AG04450 (cell line): ENCODE results near the gene TRIM69. TPM values are rescaled to one million over a fixed set of nuclear protein-coding genes. Genes with fewer than 3 reads are reported as not detected.
"Not testable (repeated sequence)": the region's sequence is repeated elsewhere in the genome, so short reads cannot be mapped to it uniquely, and the experiment has no call there.

Source experiments
- CTCF ChIA-PET: fragments of 300-600, 350-600 bp; formaldehyde crosslinking; extraction: SDS; loops from one replicate; lab custom pipeline; 2022; ENCODE audit warnings: antibody characterized with exemption, inconsistent platforms; lab: Charles Lee
- POLR2A ChIA-PET: fragments of 350-600 bp; formaldehyde crosslinking; extraction: SDS; loops from one replicate; lab custom pipeline; 2021; ENCODE audit warnings: antibody characterized with exemption, inconsistent platforms; lab: Yijun Ruan, JAX
- DNase-seq: peaks from one replicate; pipeline ENCODE4 v3.0.0-alpha.2; 2011; ENCODE audit warnings: low read depth, low spot score
- H3K27ac ChIP-seq: one replicate; pipeline ENCODE4 v1.5.1; 2012; ENCODE audit warnings: low read depth, low read length, control low read depth
- H3K27me3 ChIP-seq: one replicate; pipeline ENCODE4 v1.6.0; 2012; ENCODE audit warnings: low read length; ENCODE audit not compliant: control insufficient read depth, insufficient read depth
- H3K4me3 ChIP-seq: 2 replicates; pipeline ENCODE4 v1.5.1; 2011; ENCODE audit warnings: mild to moderate bottlenecking, low read depth, low read length, control low read depth
- H3K9me3 ChIP-seq: 2 replicates; pipeline ENCODE4 v1.5.1; 2012; ENCODE audit warnings: low read length; ENCODE audit not compliant: control insufficient read depth, insufficient read depth
- polyA plus RNA-seq: library from polyadenylated mRNA; depleted of rRNA; stranded (reverse); fragments of >200 nt; gene quantifications from 2 replicates; pipeline ENCODE4 v1.2.3, GENCODE V29; 2011
- TF ChIP-seq, protein P1 (sequence below): IDR thresholded peaks from 2 replicates; pipeline ENCODE4 v1.5.1; 2011; ENCODE audit warnings: low read depth, low read length, control low read depth, inconsistent platforms

The TRIM69 gene
- polyA plus RNA-seq, 1 experiment = 16.4 TPM

DNA sequence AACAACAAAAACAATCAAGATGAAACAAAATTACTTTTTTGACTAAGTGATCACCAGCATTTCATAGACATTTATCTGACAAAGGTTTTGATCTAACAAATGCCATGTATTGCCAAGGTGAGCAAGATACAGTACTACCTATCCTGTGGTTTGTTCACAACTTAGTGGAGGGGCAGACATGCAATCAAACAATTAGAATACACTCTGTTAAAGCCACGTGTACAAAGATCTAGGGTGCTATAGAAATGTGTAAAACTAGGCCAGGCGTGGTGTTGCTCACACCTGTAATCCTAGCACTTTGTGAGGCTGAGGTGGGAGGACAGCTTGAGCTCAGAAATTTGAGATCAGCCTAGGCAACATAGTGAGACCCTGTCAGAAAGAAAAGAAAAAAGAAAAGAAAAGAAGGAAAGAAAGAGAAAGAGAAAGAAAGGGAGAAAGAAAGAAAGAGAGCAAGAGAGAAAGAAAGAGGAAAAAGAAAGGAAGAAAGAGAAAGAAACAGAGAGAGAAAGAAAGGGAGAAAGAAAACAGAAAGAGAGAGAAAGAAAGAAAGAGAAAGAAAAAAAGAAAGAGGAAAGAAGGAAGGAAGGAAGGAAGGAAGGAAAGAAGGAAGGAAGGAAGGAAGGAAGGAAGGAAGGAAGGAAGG is 1.4 kb upstream of the TRIM69 start:
- TF ChIP-seq, protein P1, sequence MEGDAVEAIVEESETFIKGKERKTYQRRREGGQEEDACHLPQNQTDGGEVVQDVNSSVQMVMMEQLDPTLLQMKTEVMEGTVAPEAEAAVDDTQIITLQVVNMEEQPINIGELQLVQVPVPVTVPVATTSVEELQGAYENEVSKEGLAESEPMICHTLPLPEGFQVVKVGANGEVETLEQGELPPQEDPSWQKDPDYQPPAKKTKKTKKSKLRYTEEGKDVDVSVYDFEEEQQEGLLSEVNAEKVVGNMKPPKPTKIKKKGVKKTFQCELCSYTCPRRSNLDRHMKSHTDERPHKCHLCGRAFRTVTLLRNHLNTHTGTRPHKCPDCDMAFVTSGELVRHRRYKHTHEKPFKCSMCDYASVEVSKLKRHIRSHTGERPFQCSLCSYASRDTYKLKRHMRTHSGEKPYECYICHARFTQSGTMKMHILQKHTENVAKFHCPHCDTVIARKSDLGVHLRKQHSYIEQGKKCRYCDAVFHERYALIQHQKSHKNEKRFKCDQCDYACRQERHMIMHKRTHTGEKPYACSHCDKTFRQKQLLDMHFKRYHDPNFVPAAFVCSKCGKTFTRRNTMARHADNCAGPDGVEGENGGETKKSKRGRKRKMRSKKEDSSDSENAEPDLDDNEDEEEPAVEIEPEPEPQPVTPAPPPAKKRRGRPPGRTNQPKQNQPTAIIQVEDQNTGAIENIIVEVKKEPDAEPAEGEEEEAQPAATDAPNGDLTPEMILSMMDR = no peak
- Histone ChIP-seq H3K9me3 (no peaks in the 10 kb centered on the region), H3K27ac (no peak overlapping the region), H3K27me3 (no peaks in the 10 kb centered on the region), H3K4me3 (no peak overlapping the region)
- POLR2A ChIA-PET = interaction anchor here (0.8 to 4.0 kb wide), 2 partner anchors 8 to 23 kb away, joined by 3 to 35 read pairs; partner anchors contain the start of genes B2M and PATL2
- DNase-seq = no peak
- CTCF ChIA-PET = interaction anchor here (0.7 to 6.5 kb wide), 7 partner anchors 19 to 157 kb away, joined by 4 to 180 read pairs (median 9); partner anchors contain the start of gene SPG11

DNA sequence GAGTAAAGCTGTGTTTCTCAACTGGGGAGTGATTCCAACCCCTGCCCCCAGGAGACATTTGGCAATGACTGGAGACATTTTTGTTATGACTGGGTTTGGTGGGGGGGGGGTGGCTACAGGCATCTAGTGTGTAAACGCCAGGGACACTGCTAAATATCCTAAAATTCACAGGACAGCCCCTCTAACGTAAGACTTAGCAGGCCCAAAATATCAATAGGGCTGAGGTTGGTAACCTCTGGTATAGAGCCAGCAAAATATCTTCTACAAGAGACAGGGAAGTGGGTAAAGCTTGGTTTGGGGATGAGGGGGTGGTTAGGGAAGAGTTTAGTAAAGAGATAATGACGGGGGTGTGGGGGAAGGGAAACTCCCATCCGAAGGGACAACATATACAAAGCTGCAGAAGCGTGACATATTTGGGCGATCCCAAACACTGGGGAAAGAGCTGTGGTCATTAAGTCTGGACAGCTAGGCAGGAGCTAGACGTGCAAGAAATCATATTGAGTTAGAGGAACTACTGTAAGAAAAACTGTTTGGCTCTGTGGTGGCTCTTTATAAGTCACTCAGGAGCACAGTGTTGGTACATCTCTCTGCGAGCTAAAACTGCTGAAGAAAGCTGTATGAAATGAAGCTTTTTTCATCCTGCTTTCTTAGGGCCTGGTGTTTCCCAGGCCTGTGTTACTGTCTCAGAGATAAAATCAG is 697 bp upstream of the TRIM69 start:
- POLR2A ChIA-PET = interaction anchor here (0.5 to 4.0 kb wide), 6 partner anchors 8 to 587 kb away, joined by 3 to 35 read pairs (median 4); partner anchors contain the start of genes B2M, PATL2 and SPG11
- TF ChIP-seq, protein P1 = no peak
- H3K9me3 ChIP-seq = no peaks in the 10 kb centered on the region
- CTCF ChIA-PET = interaction anchor here (0.6 to 6.5 kb wide), 9 partner anchors 23 to 303 kb away, joined by 3 to 180 read pairs (median 6); partner anchors contain the start of gene SPG11
- no peak overlapping the region for H3K4me3 ChIP-seq
- H3K27ac ChIP-seq = no peak overlapping the region
- H3K27me3 ChIP-seq = no peaks in the 10 kb centered on the region
- DNase-seq = no peak

DNA sequence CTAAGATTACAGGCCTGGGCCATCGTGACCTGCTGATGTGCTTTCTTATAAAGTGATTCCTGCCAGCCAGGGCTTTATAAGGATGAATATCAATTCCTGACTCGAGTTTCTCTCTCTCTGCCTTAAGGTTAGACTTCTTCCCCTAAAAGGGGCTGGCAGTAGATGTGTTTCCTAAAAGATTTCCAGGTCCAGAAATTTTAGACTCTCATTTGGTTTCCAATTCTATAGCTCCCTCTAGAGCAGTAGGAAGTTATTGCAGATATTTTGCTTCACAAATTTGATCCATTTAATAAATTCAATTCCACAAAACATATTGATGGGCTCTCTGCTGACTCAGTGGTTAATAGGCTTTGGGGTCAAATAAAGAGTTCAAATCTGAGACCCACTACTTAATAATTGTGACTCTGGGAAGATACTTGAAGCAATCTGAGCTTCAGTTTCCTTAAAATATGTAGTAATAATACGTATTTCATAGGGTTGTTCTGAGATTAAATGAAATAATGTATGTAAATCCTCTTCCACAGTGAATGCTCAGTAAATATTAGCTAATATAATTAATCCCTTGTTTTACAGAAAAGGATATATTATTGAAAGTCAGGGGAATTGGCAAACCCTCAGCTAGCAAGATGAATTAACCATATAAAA is 2.1 kb downstream of the TRIM69 start:
- no peak overlapping the region for H3K27ac ChIP-seq
- H3K27me3 ChIP-seq = no peaks in the 10 kb centered on the region
- H3K4me3 ChIP-seq = no peak overlapping the region
- no peaks in the 10 kb centered on the region for H3K9me3 ChIP-seq
- ChIA-PET POLR2A (interaction anchor here (0.9 to 4.0 kb wide), 2 partner anchors 23 to 26 kb away, joined by 8 to 35 read pairs; partner anchors contain the start of genes B2M and PATL2), CTCF (interaction anchor here (0.6 to 6.5 kb wide), 48 partner anchors 8 to 379 kb away, joined by 3 to 180 read pairs (median 4); partner anchors contain the start of genes B2M and SPG11)
- DNase-seq = peak; percentile 39
- TF ChIP-seq, protein P1 = peak; percentile 80

DNA sequence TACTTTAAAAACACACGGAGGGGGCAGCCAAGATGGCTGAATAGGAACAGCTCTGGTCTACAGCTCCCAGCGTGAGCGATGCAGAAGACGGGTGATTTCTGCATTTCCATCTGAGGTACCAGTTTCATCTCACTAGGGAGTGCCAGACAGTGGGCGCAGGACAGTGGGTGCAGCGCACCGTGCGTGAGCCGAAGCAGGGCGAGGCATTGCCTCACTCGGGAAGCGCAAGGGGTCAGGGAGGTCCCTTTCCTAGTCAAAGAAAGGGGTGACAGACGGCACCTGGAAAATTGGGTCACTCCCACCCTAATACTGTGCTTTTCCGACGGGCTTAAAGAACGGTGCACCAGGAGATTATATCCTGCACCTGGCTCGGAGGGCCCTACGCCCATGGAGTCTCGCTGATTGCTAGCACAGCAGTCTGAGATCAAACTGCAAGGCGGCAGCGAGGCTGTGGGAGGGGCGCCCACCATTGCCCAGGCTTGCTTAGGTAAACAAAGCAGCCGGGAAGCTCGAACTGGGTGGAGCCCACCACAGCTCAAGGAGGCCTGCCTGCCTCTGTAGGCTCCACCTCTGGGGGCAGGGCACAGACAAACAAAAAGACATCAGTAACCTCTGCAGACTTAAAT is 3.0 kb downstream of the TRIM69 start:
- DNase-seq, POLR2A ChIA-PET, H3K4me3 ChIP-seq, H3K27ac ChIP-seq, H3K27me3 ChIP-seq, H3K9me3 ChIP-seq: not testable (repeated sequence)
- CTCF ChIA-PET = interaction anchor here (0.6 to 6.5 kb wide), 37 partner anchors 9 to 299 kb away, joined by 3 to 180 read pairs (median 5); partner anchors contain the start of genes B2M and SPG11

DNA sequence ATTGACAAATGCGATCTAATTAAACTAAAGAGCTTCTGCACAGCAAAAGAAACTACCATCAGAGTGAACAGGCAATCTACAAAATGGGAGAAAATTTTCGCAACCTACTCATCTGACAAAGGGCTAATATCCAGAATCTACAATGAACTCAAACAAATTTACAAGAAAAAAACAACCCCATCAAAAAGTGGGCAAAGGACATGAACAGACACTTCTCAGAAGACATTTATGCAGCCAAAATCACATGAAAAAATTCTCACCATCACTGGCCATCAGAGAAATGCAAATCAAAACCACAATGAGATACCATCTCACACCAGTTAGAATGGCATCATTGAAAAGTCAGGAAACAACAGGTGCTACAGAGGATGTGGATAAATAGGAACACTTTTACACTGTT is 7.1 kb downstream of the TRIM69 start:
- H3K27ac ChIP-seq, H3K9me3 ChIP-seq, H3K27me3 ChIP-seq, POLR2A ChIA-PET, H3K4me3 ChIP-seq, DNase-seq, CTCF ChIA-PET: not testable (repeated sequence)
